Measurements from ENCODE around the gene KRTAP10-11.
A peak's percentile ranks its signal among the peaks of the same experiment; 100 is the strongest.
"Not testable (repeated sequence)": the region's sequence is repeated elsewhere in the genome, so short reads cannot be mapped to it uniquely, and the experiment has no call there.

KRTAP10-11 gene

DNA sequence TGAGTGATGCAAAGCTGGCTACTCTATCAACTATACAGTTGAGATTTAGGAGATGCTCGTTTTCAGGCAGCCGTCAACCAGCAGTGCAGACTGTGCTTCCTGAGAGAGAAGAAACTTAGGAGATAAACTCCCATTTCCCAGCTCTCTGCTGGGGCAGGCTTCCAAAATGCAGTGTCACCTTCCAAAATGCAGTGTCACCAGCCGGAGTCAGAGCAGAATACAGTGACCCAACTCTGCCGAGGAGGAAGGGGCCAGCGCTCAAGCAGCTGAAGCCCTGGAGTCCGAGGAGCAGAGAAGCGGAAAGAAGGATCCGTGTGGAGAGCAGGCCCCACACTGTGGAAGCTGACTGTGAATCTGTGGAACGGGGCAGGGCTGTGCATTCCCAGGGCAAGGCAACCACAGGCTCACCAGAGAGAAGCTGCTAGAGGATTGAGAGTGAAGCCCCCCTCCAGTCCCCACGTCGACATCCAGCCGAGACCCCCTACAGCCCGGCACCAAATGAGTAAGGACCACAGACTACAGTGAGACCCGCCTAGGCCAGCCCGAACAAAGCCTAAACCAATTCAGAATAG is 36.5 kb downstream of the KRTAP10-11 start:
- Histone ChIP-seq H3K4me1 (ENCODE audit: insufficient read depth, low read length) (peaks cover 3% of the 10 kb centered on the region; the same call in 1 of the 2 replicates), H3K27ac (ENCODE audit: low read length) (no peak overlapping the region), H3K9me3 (ENCODE audit: insufficient read depth, low read depth, low read length) (no peaks in the 10 kb centered on the region; the same call in 1 of the 2 replicates), H3K36me3 (ENCODE audit: insufficient read depth, low read depth, low read length) (no peaks in the 10 kb centered on the region), H3K9ac (ENCODE audit: low read depth, low read length) (no peak overlapping the region), H3K4me3 (ENCODE audit: low read length) (no peak overlapping the region), H3K27me3 (ENCODE audit: insufficient read depth, low read length) (no peaks in the 10 kb centered on the region)

DNA sequence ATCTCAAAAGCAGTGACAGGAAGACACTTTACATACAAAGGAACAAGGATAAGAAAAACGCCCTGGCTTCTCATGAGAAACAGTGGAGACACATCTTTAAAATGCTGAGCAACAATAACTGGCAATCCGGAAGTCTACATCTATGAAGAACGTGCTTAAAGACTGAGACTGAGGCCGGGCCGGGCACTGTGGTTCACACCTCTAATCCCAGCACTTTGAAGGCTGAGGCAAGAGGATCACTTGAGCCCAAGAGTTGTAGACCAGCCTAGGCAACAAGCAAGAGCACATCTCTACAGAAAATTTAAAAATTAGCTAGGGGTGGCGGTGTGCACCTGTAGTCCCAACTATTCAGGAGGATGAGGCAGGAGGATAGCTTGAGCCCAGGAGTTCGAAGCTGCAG is 37.9 kb downstream of the KRTAP10-11 start:
- Histone ChIP-seq H3K27me3 (ENCODE audit: insufficient read depth, low read length) (no peaks in the 10 kb centered on the region), H3K9me3 (ENCODE audit: insufficient read depth, low read depth, low read length) (no peaks in the 10 kb centered on the region), H3K9ac (ENCODE audit: low read depth, low read length) (no peak overlapping the region)

DNA sequence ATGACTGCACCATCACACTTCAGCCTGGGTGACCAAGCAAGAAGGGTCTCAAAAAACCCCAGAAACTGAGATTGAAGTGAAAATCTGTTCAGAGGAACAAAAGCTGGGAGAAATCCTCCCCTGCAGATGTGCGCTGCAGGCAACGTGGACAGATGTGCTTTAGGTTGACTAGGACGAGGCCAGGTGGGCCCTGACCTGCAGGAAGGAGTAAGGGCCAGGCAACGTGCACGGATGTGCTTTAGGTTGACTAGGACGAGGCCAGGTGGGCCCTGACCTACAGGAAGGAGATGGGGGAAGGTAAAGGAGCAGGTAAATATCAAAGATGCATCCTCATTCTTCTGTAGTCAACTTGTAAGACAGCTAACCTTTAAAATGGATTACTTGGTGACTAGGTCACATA is 38.3 kb downstream of the KRTAP10-11 start:
- no peaks in the 10 kb centered on the region for H3K36me3 ChIP-seq (ENCODE audit: insufficient read depth, low read depth, low read length)
- H3K4me3 ChIP-seq (ENCODE audit: low read length) = no peak overlapping the region
- H3K9me3 ChIP-seq (ENCODE audit: insufficient read depth, low read depth, low read length) = no peaks in the 10 kb centered on the region
- H3K9ac ChIP-seq (ENCODE audit: low read depth, low read length) = no peak overlapping the region
- no peak overlapping the region for H3K27ac ChIP-seq (ENCODE audit: low read length)
- peaks cover 3% of the 10 kb centered on the region; the same call in 1 of the 2 replicates for H3K4me1 ChIP-seq (ENCODE audit: insufficient read depth, low read length)
- no peaks in the 10 kb centered on the region for H3K27me3 ChIP-seq (ENCODE audit: insufficient read depth, low read length)

More for the DNA sequence above, 37.9 kb downstream of the KRTAP10-11 start:
- Histone ChIP-seq H3K4me1 (ENCODE audit: insufficient read depth, low read length) (peaks cover 3% of the 10 kb centered on the region; the same call in 1 of the 2 replicates), H3K36me3 (ENCODE audit: insufficient read depth, low read depth, low read length) (no peaks in the 10 kb centered on the region), H3K27ac (ENCODE audit: low read length) (no peak overlapping the region), H3K4me3 (ENCODE audit: low read length) (no peak overlapping the region)

DNA sequence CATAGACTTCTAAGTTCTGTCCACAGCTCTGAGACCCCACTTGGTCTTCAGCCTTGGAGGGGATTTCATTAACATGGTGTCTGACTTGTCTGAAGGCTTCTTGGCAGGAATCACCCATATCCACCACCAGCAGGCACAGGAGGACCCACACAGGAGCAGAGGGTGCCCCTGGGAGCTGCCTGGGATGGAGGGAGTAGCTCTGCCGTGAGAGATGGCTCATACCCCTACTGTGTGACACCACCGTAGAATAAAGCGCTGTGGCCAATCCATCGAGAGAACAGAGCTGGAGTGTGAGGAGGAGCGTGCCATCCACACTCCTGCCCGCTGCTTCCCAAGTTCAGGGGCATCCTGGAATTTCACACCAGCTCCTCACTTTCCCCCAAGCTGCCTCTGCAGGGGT is 38.8 kb downstream of the KRTAP10-11 start:
- H3K27ac ChIP-seq (ENCODE audit: low read length); H3K9me3 ChIP-seq (ENCODE audit: insufficient read depth, low read depth, low read length); H3K9ac ChIP-seq (ENCODE audit: low read depth, low read length); H3K4me3 ChIP-seq (ENCODE audit: low read length); H3K36me3 ChIP-seq (ENCODE audit: insufficient read depth, low read depth, low read length); H3K27me3 ChIP-seq (ENCODE audit: insufficient read depth, low read length); H3K4me1 ChIP-seq (ENCODE audit: insufficient read depth, low read length): not testable (repeated sequence)

DNA sequence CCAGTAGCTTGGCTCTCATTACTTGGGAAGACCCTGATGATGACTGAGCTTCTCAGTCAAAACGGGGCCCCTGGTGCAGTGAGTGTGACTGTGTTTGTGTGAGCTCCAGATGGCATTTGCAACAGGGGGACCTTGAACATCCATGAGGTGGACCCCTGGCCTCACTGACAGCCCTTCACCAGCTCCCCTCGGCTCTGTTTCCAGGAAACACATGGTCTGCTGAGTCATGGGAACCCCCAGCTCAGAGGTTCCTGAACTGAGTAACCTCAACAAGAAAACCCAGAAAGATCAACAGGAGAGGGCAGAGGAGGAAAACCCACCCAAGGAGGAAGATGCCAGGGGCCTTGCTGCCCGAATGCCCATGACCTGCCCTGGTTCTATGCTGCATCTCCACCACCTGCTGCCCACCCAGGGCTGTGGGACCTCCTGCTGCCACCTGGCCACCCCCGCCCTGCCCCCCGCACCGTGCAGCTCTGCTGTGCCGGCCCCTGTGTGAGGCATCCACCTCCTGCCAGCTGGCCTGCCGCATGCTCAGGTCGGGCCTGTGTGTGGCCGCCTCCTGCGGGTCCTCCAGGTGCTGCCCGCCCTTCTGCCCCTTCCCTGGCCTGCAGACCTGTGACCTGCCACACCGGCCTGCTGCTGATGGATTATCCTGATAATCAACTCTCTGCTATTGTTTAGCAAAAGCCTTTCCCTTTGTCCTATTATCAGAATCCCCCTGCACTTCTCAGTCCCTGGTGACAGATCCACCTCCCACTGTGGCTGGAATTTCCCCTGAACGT is 40.0 kb downstream of the KRTAP10-11 start:
- no peaks in the 10 kb centered on the region for H3K27me3 ChIP-seq (ENCODE audit: insufficient read depth, low read length)
- H3K4me1 ChIP-seq (ENCODE audit: insufficient read depth, low read length) = peaks cover 3% of the 10 kb centered on the region; the same call in 1 of the 2 replicates
- no peak overlapping the region for H3K4me3 ChIP-seq (ENCODE audit: low read length)
- H3K9me3 ChIP-seq (ENCODE audit: insufficient read depth, low read depth, low read length) = no peaks in the 10 kb centered on the region
- H3K27ac ChIP-seq (ENCODE audit: low read length) = no peak overlapping the region
- H3K36me3 ChIP-seq (ENCODE audit: insufficient read depth, low read depth, low read length) = no peaks in the 10 kb centered on the region
- H3K9ac ChIP-seq (ENCODE audit: low read depth, low read length) = no peak overlapping the region

DNA sequence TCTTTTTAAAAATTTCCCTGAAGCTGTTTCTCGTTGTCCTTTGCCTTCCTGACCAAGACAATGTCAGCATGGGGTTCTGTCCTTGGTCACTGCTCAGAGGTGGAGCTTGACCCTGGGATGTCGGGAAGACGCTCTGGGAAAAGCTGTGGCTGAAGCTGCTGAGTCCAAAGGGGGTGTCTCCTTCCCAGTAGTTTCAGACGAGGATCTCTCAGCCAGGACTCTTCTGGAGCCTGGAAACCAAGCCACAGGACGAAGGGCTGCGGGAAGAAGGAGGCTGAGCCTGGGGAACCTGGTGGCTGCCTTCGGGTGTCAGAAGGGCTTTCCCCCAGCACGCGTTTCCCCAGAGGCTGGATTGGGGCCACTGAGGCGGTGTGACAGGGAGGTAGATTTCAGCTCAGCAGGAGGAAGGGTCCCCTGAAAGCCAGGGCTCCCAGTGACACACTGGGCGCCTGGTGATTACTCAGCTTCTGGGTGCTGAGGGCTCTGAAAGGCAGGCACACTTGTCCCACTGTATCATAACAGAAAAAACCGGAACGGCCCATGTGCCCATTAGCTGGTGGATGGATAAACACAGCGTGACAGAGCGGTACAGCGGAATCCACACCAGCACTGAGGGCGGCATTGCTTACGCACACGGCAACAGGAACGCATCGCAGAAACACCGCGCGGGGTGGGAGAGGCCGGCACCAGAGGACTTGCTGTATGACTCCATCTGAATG is 40.8 kb downstream of the KRTAP10-11 start:
- Histone ChIP-seq H3K9me3 (ENCODE audit: insufficient read depth, low read depth, low read length) (no peaks in the 10 kb centered on the region), H3K27me3 (ENCODE audit: insufficient read depth, low read length) (no peaks in the 10 kb centered on the region), H3K4me1 (ENCODE audit: insufficient read depth, low read length) (peaks cover 3% of the 10 kb centered on the region; the same call in 1 of the 2 replicates), H3K27ac (ENCODE audit: low read length) (no peak overlapping the region), H3K4me3 (ENCODE audit: low read length) (no peak overlapping the region), H3K9ac (ENCODE audit: low read depth, low read length) (peak overlapping the region; percentile 3; the same call in 1 of the 2 replicates), H3K36me3 (ENCODE audit: insufficient read depth, low read depth, low read length) (no peaks in the 10 kb centered on the region)

DNA sequence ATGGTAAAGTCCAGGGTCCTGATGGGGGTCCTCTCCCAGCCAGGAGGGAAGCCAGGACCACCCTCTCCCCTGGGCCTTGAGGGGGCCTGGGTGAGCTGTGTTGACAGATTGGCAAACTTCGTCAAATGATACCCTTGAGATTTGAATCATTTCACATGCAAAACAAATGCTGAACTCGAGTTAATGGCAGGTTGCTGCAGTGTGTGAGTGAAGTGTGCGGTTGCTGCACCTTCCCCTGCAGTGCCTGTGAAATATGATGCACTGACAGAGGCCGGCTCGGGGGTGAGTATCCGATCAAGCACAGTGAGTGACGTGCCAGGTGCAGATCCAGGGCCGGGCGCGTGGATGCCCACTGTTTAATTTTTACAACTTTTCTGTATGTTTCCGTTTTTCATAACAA is 41.5 kb downstream of the KRTAP10-11 start:
- no peak overlapping the region for H3K4me3 ChIP-seq (ENCODE audit: low read length)
- no peaks in the 10 kb centered on the region for H3K27me3 ChIP-seq (ENCODE audit: insufficient read depth, low read length)
- H3K4me1 ChIP-seq (ENCODE audit: insufficient read depth, low read length) = peaks cover 3% of the 10 kb centered on the region; the same call in 1 of the 2 replicates
- H3K36me3 ChIP-seq (ENCODE audit: insufficient read depth, low read depth, low read length) = no peaks in the 10 kb centered on the region
- no peak overlapping the region for H3K9ac ChIP-seq (ENCODE audit: low read depth, low read length)
- peaks cover 1% of the 10 kb centered on the region; the same call in 1 of the 2 replicates for H3K9me3 ChIP-seq (ENCODE audit: insufficient read depth, low read depth, low read length)
- H3K27ac ChIP-seq (ENCODE audit: low read length) = no peak overlapping the region

DNA sequence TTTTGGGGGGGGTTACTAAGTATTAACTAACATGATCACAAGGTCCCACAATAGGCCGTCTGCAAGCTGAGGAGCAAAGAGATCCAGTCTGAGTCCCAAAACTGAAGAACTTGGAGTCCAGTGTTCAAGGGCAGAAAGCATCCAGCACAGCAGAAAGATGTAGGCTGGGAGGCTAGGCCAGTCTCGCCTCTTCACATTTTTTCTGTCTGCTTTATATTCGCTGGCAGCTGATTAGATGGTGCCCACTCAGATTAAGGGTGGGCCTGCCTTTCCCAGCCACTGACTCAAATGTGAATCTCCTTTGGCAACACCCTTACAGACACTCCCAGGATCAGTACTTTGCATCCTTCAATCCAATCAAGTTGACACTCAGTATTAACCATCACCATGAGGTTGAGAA is 43.5 kb downstream of the KRTAP10-11 start:
- peaks cover 11% of the 10 kb centered on the region; the same call in 1 of the 2 replicates for H3K9me3 ChIP-seq (ENCODE audit: insufficient read depth, low read depth, low read length)
- H3K4me3 ChIP-seq (ENCODE audit: low read length); H3K9ac ChIP-seq (ENCODE audit: low read depth, low read length); H3K4me1 ChIP-seq (ENCODE audit: insufficient read depth, low read length); H3K27ac ChIP-seq (ENCODE audit: low read length); H3K36me3 ChIP-seq (ENCODE audit: insufficient read depth, low read depth, low read length); H3K27me3 ChIP-seq (ENCODE audit: insufficient read depth, low read length): not testable (repeated sequence)

DNA sequence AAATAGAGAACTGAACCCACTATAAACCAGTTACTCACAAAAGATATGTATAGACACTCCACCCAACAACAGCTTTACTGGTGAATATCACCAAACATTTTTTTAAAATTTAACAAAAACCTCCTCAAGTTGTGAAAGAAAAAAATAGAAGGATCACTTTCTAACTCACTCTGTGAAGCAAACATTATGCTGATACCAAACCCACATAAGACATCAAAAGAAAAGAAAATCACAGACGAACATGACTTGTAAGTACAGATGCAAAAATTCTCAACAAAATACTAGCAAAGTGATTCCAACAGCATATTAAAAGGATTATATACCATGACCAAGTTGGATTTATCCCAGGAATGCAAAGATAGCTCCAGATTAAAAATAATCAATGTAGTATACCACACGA is 45.5 kb downstream of the KRTAP10-11 start:
- no peak overlapping the region for H3K4me3 ChIP-seq (ENCODE audit: low read length)
- H3K27ac ChIP-seq (ENCODE audit: low read length) = no peak overlapping the region
- peaks cover under 1% of the 10 kb centered on the region; the same call in 1 of the 2 replicates for H3K4me1 ChIP-seq (ENCODE audit: insufficient read depth, low read length)
- H3K9ac ChIP-seq (ENCODE audit: low read depth, low read length) = no peak overlapping the region
- no peaks in the 10 kb centered on the region for H3K27me3 ChIP-seq (ENCODE audit: insufficient read depth, low read length)
- H3K9me3 ChIP-seq (ENCODE audit: insufficient read depth, low read depth, low read length) = peaks cover 11% of the 10 kb centered on the region; the same call in 1 of the 2 replicates
- no peaks in the 10 kb centered on the region for H3K36me3 ChIP-seq (ENCODE audit: insufficient read depth, low read depth, low read length)

DNA sequence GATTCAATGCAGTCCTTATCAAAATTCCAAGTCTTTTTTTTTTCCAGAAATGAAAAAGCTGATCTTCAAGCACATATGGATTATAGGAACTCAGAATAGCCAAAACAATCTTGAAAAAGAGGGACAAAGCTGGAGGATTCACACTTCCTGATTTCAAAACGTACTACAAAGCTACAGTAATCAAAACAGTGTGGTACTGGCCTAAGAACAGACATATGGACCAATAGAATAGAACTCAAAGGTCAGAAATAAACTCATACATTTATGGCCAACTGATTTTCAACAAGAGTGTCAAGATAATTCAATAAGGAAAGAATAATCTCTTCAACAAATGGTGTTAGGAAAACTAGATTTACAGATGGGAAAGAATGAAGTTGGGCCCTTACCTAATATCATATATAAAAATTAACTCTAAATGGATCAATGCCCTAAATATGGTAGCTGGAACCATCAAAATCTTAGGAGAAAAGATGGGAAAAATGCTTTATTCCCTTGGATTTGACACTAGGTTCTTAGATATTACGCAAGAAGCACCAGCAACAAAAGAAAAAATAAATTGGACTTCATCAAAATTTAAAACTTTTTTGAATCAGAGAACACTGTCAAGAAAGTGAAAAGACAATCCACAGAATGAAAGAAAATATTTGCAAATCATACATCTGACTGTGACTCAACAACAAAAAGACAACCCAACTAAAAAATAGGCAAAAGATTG is 46.7 kb downstream of the KRTAP10-11 start:
- Histone ChIP-seq H3K9ac (ENCODE audit: low read depth, low read length) (no peak overlapping the region), H3K27ac (ENCODE audit: low read length) (no peak overlapping the region), H3K4me1 (ENCODE audit: insufficient read depth, low read length) (0 out of 2 replicates have a peak, but pooled peaks cover 2% of the 10 kb centered on the region), H3K27me3 (ENCODE audit: insufficient read depth, low read length) (no peaks in the 10 kb centered on the region), H3K36me3 (ENCODE audit: insufficient read depth, low read depth, low read length) (no peaks in the 10 kb centered on the region), H3K4me3 (ENCODE audit: low read length) (no peak overlapping the region), H3K9me3 (ENCODE audit: insufficient read depth, low read depth, low read length) (peaks cover 11% of the 10 kb centered on the region; the same call in 1 of the 2 replicates)

DNA sequence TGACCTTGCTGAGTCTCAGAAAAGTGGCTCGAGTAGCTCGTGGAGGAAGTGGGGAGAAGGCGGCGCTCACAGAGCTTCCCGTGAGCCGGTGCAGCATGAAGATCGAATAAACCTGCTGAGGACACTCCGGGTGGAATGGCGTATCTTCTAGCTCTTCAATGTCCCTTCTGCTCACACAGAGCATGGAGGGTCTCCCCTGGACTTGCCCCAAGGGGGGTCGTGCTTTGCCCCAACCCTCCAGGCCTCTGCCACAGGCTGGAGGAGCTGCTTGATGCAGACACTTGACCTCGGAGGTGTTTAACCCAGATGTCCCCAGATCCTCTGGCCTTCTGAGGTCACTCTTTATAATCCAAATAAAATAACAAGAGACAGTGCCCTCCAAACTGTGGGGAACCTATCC is 48.6 kb downstream of the KRTAP10-11 start:
- Histone ChIP-seq H3K36me3 (ENCODE audit: insufficient read depth, low read depth, low read length) (no peaks in the 10 kb centered on the region), H3K27ac (ENCODE audit: low read length) (no peak overlapping the region), H3K9me3 (ENCODE audit: insufficient read depth, low read depth, low read length) (peaks cover 11% of the 10 kb centered on the region; the same call in 1 of the 2 replicates), H3K9ac (ENCODE audit: low read depth, low read length) (no peak overlapping the region), H3K4me1 (ENCODE audit: insufficient read depth, low read length) (0 out of 2 replicates have a peak, but pooled peaks cover 4% of the 10 kb centered on the region), H3K4me3 (ENCODE audit: low read length) (no peak overlapping the region), H3K27me3 (ENCODE audit: insufficient read depth, low read length) (no peaks in the 10 kb centered on the region; the same call in 1 of the 2 replicates)
